ENCODE data around the gene OOSP3.

OOSP3 gene

GRCh38 chr11:59943997-59944714, 65.6 kb downstream of the OOSP3 start:
- FAIRE-seq (no peak), DNase-seq (ENCODE audit: insufficient read length, low spot score) (no peak)

GRCh38 chr11:59944720-59945119, 66.1 kb downstream of the OOSP3 start:
- no peak for DNase-seq (ENCODE audit: insufficient read length, low spot score)
- FAIRE-seq, result no peak

Data from HTR-8/SVneo (cell line).